ENCODE results near the gene TMEM215.
"Not testable (repeated sequence)": the region's sequence is repeated elsewhere in the genome, so short reads cannot be mapped to it uniquely, and the experiment has no call there.

The TMEM215 gene, protein sequence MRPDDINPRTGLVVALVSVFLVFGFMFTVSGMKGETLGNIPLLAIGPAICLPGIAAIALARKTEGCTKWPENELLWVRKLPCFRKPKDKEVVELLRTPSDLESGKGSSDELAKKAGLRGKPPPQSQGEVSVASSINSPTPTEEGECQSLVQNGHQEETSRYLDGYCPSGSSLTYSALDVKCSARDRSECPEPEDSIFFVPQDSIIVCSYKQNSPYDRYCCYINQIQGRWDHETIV

DNA sequence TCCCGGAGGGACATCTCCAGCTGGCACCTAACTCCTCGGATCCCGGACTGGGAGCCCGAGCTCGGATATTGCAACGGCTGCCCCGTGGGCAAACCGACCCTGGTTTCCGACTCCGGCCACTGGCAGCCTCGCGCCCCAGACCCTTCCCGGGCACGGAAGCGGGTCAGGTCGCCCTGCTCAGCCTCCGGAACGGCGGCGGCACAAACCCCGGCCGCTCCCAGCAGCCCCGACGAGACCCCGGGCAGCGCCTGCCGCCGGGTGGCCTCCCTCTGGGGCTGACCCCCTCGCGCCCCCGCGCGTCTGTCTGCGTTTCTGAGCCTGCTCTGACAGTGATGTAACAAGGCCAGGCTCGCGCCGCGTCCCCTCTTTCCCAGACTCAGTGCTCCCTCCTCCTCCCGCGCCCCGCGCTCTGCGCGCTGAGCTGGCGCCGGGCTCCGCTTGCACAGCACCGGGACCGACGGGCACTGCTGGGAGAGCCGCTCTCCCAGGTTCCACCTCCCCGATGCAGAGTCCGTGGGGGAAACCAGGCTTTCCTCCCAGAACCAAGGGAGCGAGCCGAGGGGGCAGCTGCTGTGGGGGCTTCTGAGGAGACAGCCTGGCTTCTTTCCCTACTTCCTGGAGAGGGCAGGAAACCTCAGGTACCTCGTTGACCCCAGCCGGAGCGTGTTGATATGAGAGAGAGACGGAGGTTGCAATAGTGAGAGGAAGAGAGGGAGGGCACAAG, at the start of gene TMEM215:
TMEM215 (plus strand) TSS at position 373 of the 724 bp plus-strand sequence. CDS start 644 bp downstream, outside the sequence.
- no peak for DNase-seq (ENCODE audit: low read depth)

DNA sequence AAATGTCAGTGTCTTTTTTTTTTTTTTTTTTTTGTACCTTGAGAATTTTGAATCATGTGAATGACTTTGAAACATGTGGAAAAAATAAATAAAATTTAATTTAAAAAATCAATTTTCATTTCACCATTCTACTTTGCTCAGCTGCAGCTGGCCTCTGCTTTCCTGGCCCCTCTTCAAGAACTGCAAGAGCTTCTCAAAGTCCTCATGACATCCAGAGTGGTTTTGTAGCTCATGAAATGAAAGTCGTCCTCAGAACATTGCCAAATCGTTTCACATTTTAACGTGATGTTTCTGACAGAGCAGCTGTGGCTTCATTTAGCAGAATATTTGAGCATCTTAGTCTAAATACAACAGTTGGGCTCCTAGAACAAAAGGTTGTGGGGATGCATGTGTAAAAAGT, 47.9 kb upstream of the TMEM215 start:
- DNase-seq (ENCODE audit: low read depth), result no peak

DNA sequence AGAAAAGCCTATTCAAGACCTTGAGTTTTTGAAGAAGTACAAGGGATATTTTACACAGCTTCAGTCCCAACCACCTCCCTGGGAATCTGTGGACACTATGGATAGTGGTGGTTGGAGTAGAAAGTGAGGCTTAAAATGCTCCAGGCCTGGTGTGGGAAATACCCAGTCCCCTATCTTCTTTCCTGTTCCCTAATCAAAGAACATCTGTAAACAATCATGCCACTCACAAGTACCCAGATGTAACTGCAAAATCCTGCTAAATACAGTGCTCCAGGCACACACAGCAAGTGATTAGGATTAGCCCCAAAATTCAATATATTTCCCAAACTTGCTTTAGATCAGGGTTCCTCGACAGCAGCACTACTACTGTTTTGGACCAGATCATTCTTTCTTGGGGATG, 46.0 kb upstream of the TMEM215 start:
- no peak for DNase-seq (ENCODE audit: low read depth)

- DNase-seq (ENCODE audit: low read depth), result no peak
These were observed 44.7 kb upstream of the TMEM215 start for GRCh38 chr9:32738501-32739172.

DNA sequence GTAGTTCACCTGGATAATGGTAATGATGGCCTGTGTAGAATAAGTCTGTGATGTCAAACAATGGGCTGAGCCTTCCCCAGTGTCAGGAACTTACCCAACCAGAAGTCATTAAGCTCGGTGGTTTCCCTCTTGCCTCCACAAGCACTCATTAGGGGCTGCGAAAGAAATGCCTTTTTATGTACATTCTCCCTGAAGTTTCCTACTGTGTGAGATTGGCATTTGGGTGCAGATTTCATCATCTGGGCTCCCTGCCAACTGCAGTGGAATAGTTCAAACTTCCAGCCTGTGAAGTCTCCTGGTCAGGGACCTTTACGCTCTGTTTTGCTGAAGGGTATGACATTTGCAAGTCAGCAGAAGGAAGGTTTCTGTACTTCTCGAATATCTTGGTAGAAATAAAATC, 41.6 kb upstream of the TMEM215 start:
- DNase-seq (ENCODE audit: low read depth), result no peak

GRCh38 chr9:32742296-32742695, 41.0 kb upstream of the TMEM215 start:
- DNase-seq (ENCODE audit: low read depth), result no peak

GRCh38 chr9:32748013-32748412, 35.3 kb upstream of the TMEM215 start:
- no peak for DNase-seq (ENCODE audit: low read depth)

GRCh38 chr9:32755730-32756129, 27.6 kb upstream of the TMEM215 start:
- DNase-seq (ENCODE audit: low read depth), result no peak

DNA sequence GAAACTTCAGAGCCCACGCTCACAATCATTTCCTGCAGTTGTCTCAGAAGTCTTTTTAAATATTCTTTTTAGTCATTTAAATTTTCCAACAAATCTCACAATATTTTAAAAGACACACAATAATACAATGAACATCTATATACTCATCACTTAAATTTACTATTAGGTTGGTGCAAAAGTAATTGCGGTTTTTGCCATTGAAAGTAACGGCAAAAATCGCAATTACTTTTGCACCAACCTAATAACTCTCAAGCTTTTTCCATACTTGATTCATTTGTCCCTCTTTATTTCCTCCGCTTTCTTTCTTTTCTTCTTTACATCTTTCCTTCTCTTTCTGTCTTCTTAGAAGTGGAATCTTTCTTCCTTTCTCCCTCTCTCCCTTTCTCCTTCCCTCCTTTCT, 19.2 kb upstream of the TMEM215 start:
- no peak for DNase-seq (ENCODE audit: low read depth)

DNA sequence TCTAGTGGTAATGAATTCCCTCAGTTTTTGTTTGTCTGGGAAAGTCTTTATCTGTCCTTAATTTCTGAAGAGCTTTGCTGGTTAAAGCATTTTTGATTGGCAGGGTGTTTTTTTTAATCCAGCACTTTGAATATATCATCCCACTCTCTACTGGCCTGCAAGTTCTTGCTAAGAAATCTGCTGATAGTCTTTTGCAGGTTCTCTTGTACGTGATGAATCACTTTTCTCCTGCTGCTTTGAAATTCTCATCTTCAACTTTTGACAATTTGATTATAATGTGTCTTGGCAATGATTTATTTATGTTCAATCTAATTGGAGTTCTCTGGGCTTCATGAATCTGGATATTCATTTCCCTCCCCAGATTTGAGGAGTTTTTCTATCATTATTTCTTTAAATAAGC, 8.1 kb upstream of the TMEM215 start:
- DNase-seq (ENCODE audit: low read depth), result no peak

DNA sequence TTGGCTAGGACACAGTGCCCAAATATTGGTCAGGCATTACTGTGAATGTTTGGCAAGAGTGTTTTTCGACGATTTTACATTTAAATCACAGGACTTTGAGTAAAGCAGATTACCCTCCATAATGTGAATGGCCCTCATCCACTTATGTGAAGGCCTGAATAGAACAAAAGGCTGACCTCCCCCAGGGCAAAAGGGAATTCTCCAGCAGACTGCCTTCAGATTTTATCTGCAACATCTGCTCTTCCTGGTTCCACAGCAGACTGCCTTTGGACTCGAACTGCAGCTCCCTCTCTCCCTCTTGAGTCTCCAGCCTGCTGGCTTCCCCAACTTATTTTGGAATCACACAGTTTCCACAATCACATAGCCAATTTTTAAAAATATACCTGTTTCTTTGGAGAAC, 7.1 kb upstream of the TMEM215 start:
- no peak for DNase-seq (ENCODE audit: low read depth)

GRCh38 chr9:32782476-32783167, 718 bp upstream of the TMEM215 start:
- DNase-seq (ENCODE audit: low read depth), result no peak

- DNase-seq (ENCODE audit: low read depth), result no peak
These were observed 4.5 kb downstream of the TMEM215 start for GRCh38 chr9:32787816-32788215.

GRCh38 chr9:32796015-32796414, 12.7 kb downstream of the TMEM215 start:
- DNase-seq (ENCODE audit: low read depth), result not testable (repeated sequence)

DNA sequence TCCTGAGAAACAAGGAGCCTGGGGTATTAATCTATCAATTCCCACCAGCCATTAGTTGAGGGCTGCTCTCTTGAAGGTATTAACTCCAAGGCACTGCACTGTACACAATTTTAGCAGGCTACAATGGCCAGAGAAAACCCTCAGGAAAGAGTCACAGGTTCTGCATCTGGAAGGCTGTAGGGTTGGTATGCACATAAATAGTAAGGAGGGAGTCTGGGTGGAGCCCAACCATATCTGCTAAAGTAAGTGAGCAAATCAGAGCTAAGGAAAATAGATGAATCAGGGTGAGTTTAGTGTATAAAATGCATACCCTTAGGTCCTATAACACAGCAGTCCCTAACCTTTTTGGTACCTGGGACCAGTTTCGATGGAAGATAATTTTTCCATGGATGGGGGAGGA, 18.2 kb downstream of the TMEM215 start:
- no peak for DNase-seq (ENCODE audit: low read depth)

- DNase-seq (ENCODE audit: low read depth), result no peak
These were observed 23.9 kb downstream of the TMEM215 start for GRCh38 chr9:32807217-32807616.

DNA sequence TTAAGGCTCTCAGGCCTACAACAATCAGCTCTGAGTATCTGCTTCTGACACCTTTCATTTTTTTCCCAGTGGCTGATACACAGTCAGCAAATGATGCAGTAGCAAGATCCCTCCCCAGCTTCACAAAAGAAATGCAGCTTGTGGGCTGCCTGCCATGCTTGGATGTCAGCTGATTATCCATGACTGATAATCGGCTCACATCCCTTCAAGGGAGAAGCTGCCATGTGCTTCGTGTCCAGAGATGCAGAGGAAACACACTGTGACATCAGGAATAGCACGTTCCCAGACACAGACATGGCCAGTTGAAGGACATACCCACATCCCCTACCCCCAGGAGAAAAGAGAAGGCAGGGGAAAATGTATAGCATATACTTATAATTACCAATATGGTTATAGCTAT, 27.9 kb downstream of the TMEM215 start:
- no peak for DNase-seq (ENCODE audit: low read depth)

- DNase-seq (ENCODE audit: low read depth), result no peak
These were observed 37.0 kb downstream of the TMEM215 start for GRCh38 chr9:32820322-32820721.

- DNase-seq (ENCODE audit: low read depth), result no peak
These were observed 39.8 kb downstream of the TMEM215 start for GRCh38 chr9:32823101-32823500.

- DNase-seq (ENCODE audit: low read depth), result no peak
These were observed 40.2 kb downstream of the TMEM215 start for GRCh38 chr9:32823551-32823950.

DNA sequence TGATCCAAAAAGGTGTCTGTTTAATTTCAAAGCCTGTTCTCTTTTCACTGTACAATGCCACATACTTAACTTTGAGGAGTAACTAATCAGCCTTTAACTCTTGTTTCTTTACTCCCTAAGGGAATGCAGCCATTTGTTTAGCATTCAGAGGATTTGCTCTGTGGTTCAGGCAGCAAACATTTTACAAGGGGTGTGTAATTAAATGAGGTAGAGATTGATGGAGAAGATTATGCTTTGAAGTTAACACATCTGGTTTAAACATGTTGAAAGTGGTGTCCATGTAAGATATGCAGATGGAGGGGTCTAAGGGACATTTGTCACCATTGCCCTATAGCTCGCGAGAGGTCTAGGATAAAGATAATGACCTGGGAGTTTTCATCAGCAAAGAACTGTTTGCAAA, 41.9 kb downstream of the TMEM215 start:
- DNase-seq (ENCODE audit: low read depth), result no peak

DNA sequence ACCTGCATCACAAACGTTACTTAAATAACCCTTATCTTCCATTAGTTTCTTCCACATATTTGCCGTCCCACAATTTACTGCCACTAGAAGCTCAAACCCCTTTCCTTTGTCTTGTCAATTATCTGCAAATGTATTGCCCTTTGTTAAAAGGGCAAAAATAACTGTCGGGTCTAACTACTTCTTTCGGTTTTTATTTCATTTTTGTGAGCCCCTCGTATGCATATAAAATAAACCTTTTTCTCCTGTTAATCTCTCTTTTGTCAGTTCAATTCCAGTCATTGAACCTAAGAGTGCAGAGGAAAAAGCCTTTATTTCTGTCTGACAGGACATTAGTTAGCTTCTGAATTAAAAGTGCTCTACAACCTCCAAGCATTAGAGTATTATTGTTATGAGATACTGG, 45.5 kb downstream of the TMEM215 start:
- no peak for DNase-seq (ENCODE audit: low read depth)

- DNase-seq (ENCODE audit: low read depth), result no peak
These were observed 49.0 kb downstream of the TMEM215 start for GRCh38 chr9:32832346-32832745.

Data from GM04504 (cell line).